ENCODE measurements around the gene PPP2R2B. TPM values are rescaled to one million over a fixed set of nuclear protein-coding genes. Genes with fewer than 3 reads are reported as not detected.

Gene PPP2R2B
- total RNA-seq, 1 donor: not detected

- Histone ChIP-seq H3K27me3 (ENCODE audit: insufficient read depth, low read length) (no peaks in the 10 kb centered on the region), H3K4me2 (ENCODE audit: insufficient read depth, low read length) (no peak overlapping the region), H3K27ac (ENCODE audit: low read depth, low read length) (no peak overlapping the region), H3K9me3 (ENCODE audit: low read depth, low read length) (no peaks in the 10 kb centered on the region), H4K20me1 (ENCODE audit: insufficient read depth, low read length) (no peaks in the 10 kb centered on the region), H3K79me2 (ENCODE audit: insufficient read depth, low read length) (no peaks in the 10 kb centered on the region), H2AFZ (ENCODE audit: low read length) (no peak overlapping the region), H3K4me3 (ENCODE audit: insufficient read depth, low read length) (no peak overlapping the region), H3K36me3 (ENCODE audit: insufficient read depth, low read length) (no peaks in the 10 kb centered on the region), H3K4me1 (ENCODE audit: insufficient read depth, low read length) (no peaks in the 10 kb centered on the region)
- DNase-seq (ENCODE audit: insufficient read length, low spot score, missing footprints): no peak
- no peak for TF ChIP-seq CTCF (IDR thresholded peaks at IDR 0.05; ENCODE audit: extremely low read depth, low read depth, low read length)
These were observed 236.6 kb downstream of the PPP2R2B start for GRCh38 chr5:146641941-146642340.

- TF ChIP-seq CTCF (IDR thresholded peaks at IDR 0.05; ENCODE audit: extremely low read depth, low read depth, low read length): no peak
- H3K4me2 ChIP-seq (ENCODE audit: insufficient read depth, low read length): no peak overlapping the region
- no peaks in the 10 kb centered on the region for H3K9me3 ChIP-seq (ENCODE audit: low read depth, low read length)
- H3K4me1 ChIP-seq (ENCODE audit: insufficient read depth, low read length): no peaks in the 10 kb centered on the region
- no peak overlapping the region for H3K27ac ChIP-seq (ENCODE audit: low read depth, low read length)
- H3K79me2 ChIP-seq (ENCODE audit: insufficient read depth, low read length): no peaks in the 10 kb centered on the region
- DNase-seq (ENCODE audit: insufficient read length, low spot score, missing footprints): no peak
- H4K20me1 ChIP-seq (ENCODE audit: insufficient read depth, low read length): no peaks in the 10 kb centered on the region
- no peaks in the 10 kb centered on the region for H3K27me3 ChIP-seq (ENCODE audit: insufficient read depth, low read length)
- H3K4me3 ChIP-seq (ENCODE audit: insufficient read depth, low read length): no peak overlapping the region
- no peak overlapping the region for H2AFZ ChIP-seq (ENCODE audit: low read length)
- H3K36me3 ChIP-seq (ENCODE audit: insufficient read depth, low read length): no peaks in the 10 kb centered on the region
These were observed 238.2 kb downstream of the PPP2R2B start for GRCh38 chr5:146640285-146640896.

- no peak overlapping the region for H3K4me3 ChIP-seq (ENCODE audit: insufficient read depth, low read length)
- H4K20me1 ChIP-seq (ENCODE audit: insufficient read depth, low read length): no peaks in the 10 kb centered on the region
- H3K9me3 ChIP-seq (ENCODE audit: low read depth, low read length): no peaks in the 10 kb centered on the region
- H3K36me3 ChIP-seq (ENCODE audit: insufficient read depth, low read length): no peaks in the 10 kb centered on the region
- H2AFZ ChIP-seq (ENCODE audit: low read length): no peak overlapping the region
- TF ChIP-seq CTCF (IDR thresholded peaks at IDR 0.05; ENCODE audit: extremely low read depth, low read depth, low read length): no peak
- no peak for DNase-seq (ENCODE audit: insufficient read length, low spot score, missing footprints)
- no peaks in the 10 kb centered on the region for H3K27me3 ChIP-seq (ENCODE audit: insufficient read depth, low read length)
- no peaks in the 10 kb centered on the region for H3K79me2 ChIP-seq (ENCODE audit: insufficient read depth, low read length)
- no peak overlapping the region for H3K4me2 ChIP-seq (ENCODE audit: insufficient read depth, low read length)
- no peaks in the 10 kb centered on the region for H3K4me1 ChIP-seq (ENCODE audit: insufficient read depth, low read length)
- no peak overlapping the region for H3K27ac ChIP-seq (ENCODE audit: low read depth, low read length)
These were observed 243.1 kb downstream of the PPP2R2B start for GRCh38 chr5:146635443-146635842.

- no peaks in the 10 kb centered on the region for H3K79me2 ChIP-seq (ENCODE audit: insufficient read depth, low read length)
- H3K27me3 ChIP-seq (ENCODE audit: insufficient read depth, low read length): no peaks in the 10 kb centered on the region
- H3K9me3 ChIP-seq (ENCODE audit: low read depth, low read length): no peaks in the 10 kb centered on the region
- no peaks in the 10 kb centered on the region for H3K36me3 ChIP-seq (ENCODE audit: insufficient read depth, low read length)
- H4K20me1 ChIP-seq (ENCODE audit: insufficient read depth, low read length): no peaks in the 10 kb centered on the region
- no peak overlapping the region for H2AFZ ChIP-seq (ENCODE audit: low read length)
- no peak overlapping the region for H3K4me3 ChIP-seq (ENCODE audit: insufficient read depth, low read length)
- H3K4me2 ChIP-seq (ENCODE audit: insufficient read depth, low read length): no peak overlapping the region
- no peaks in the 10 kb centered on the region for H3K4me1 ChIP-seq (ENCODE audit: insufficient read depth, low read length)
- no peak for TF ChIP-seq CTCF (IDR thresholded peaks at IDR 0.05; ENCODE audit: extremely low read depth, low read depth, low read length)
- no peak for DNase-seq (ENCODE audit: insufficient read length, low spot score, missing footprints)
- no peak overlapping the region for H3K27ac ChIP-seq (ENCODE audit: low read depth, low read length)
These were observed 245.2 kb downstream of the PPP2R2B start for GRCh38 chr5:146633323-146633764.

Data from osteoblast (primary cell).